Thoracic aorta (tissue), 2 donors: ENCODE measurements around the gene EIF1. TPM values are rescaled to one million over a fixed set of nuclear protein-coding genes. Genes with fewer than 3 reads are reported as not detected.

Experiments
- ATAC-seq: fragments of 150-250 bp; one replicate; pipeline ENCODE4 v1.8.0; 2017; ENCODE audit warnings: low read depth; ENCODE audit not compliant: insufficient number of reproducible peaks, low FRiP score
- DNase-seq: peaks from one replicate; pipeline ENCODE4 v3.0.0-alpha.2; 2020; ENCODE audit warnings: low spot score
- H3K27ac ChIP-seq, 2 donors: fragments of 200-600 bp; sonication (generic); 1 replicate in 1 of 2; 2 replicates in 1 of 2; pipeline ENCODE4 v1.5.1; 2016; ENCODE audit warnings: mild to moderate bottlenecking in 2 of 2, moderate library complexity in 2 of 2
- H3K27me3 ChIP-seq: fragments of 200-600 bp; sonication (generic); replicated peaks from 2 replicates; pipeline ENCODE4 v1.6.0; 2016; ENCODE audit warnings: mild to moderate bottlenecking; ENCODE audit not compliant: insufficient read depth
- H3K36me3 ChIP-seq: fragments of 200-600 bp; sonication (generic); one replicate; pipeline ENCODE4 v1.5.1; 2016
- H3K4me1 ChIP-seq, 2 donors: fragments of 200-600 bp; sonication (generic); 1 replicate in 1 of 2; 2 replicates in 1 of 2; pipeline versions ENCODE4 v1.5.1 to v1.6.0; 2016; ENCODE audit warnings: low read depth in 2 of 2, mild to moderate bottlenecking in 1 of 2; ENCODE audit not compliant: control insufficient read depth in 1 of 2
- H3K4me3 ChIP-seq: fragments of 200-600 bp; sonication (generic); 2 replicates; pipeline ENCODE4 v1.5.1; 2016; ENCODE audit warnings: mild to moderate bottlenecking
- H3K9me3 ChIP-seq: fragments of 200-600 bp; sonication (generic); 2 replicates; pipeline ENCODE4 v1.5.1; 2016
- total RNA-seq, 2 donors: library from RNA; depleted of rRNA; stranded (reverse); fragments of >200 nt; gene quantifications; one replicate each; pipeline versions ENCODE4 v1.1.0 to v1.2.3, GENCODE V29; 2016
- TF ChIP-seq, protein P1 (sequence below): fragments of 200-600 bp; sonication (generic); IDR thresholded peaks from one replicate; pipeline ENCODE4 v1.5.1; 2019; ENCODE audit warnings: antibody characterized with exemption

The EIF1 gene
- total RNA-seq, 2 donors from 2014 or later = 167 to 318 TPM

DNA sequence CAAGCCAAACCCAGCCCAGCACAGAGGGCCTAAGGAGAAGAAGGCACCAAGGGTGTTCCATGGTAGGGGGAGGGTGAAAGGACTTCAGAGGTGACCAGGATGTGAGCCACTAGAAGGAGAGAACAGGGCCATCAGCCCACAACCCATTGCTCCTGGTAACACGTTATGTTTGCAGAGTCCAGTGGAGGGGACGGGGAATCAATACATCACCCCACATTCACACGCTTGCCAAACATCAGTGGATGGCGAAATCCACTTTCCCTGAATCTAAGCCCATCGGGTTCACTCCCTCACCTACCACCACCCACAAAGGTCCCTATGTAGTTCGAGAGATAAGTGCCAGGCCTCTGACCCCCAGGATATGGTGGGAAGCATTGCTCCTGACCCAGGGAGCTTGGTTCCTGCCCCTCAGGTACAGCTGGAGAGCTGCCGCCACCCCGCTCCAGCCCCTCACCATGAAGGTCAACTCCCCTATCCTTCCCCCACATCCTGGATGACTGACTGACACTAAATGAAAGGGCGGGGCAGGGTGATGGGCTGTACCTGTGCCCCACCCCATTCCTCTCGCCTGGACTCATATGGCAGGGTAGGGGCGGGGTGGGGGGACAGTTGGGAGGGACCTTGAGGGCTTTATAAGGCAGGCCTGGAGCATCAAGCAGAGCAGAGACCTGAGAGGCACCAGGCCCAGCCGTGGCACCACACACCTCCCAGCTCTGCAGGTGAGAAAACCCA is 23.1 kb downstream of the EIF1 start, which contains the start of gene GAST:
GAST (plus strand) TSS at position 663 of the 732 bp plus-strand sequence. CDS start 3,106 bp downstream, outside the sequence.
- Histone ChIP-seq H3K4me3 (no peak within 1 kb of the TSS), H3K36me3 (no peaks in the 10 kb centered on the region), H3K27me3 (no peaks in the 10 kb centered on the region), H3K27ac (no peak within 1 kb of the TSS), H3K4me1 (no peaks in the 10 kb centered on the region), H3K9me3 (no peaks in the 10 kb centered on the region)
- ATAC-seq = no peak
- DNase-seq = no peak
- TF ChIP-seq, protein P1, sequence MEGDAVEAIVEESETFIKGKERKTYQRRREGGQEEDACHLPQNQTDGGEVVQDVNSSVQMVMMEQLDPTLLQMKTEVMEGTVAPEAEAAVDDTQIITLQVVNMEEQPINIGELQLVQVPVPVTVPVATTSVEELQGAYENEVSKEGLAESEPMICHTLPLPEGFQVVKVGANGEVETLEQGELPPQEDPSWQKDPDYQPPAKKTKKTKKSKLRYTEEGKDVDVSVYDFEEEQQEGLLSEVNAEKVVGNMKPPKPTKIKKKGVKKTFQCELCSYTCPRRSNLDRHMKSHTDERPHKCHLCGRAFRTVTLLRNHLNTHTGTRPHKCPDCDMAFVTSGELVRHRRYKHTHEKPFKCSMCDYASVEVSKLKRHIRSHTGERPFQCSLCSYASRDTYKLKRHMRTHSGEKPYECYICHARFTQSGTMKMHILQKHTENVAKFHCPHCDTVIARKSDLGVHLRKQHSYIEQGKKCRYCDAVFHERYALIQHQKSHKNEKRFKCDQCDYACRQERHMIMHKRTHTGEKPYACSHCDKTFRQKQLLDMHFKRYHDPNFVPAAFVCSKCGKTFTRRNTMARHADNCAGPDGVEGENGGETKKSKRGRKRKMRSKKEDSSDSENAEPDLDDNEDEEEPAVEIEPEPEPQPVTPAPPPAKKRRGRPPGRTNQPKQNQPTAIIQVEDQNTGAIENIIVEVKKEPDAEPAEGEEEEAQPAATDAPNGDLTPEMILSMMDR = no peak

DNA sequence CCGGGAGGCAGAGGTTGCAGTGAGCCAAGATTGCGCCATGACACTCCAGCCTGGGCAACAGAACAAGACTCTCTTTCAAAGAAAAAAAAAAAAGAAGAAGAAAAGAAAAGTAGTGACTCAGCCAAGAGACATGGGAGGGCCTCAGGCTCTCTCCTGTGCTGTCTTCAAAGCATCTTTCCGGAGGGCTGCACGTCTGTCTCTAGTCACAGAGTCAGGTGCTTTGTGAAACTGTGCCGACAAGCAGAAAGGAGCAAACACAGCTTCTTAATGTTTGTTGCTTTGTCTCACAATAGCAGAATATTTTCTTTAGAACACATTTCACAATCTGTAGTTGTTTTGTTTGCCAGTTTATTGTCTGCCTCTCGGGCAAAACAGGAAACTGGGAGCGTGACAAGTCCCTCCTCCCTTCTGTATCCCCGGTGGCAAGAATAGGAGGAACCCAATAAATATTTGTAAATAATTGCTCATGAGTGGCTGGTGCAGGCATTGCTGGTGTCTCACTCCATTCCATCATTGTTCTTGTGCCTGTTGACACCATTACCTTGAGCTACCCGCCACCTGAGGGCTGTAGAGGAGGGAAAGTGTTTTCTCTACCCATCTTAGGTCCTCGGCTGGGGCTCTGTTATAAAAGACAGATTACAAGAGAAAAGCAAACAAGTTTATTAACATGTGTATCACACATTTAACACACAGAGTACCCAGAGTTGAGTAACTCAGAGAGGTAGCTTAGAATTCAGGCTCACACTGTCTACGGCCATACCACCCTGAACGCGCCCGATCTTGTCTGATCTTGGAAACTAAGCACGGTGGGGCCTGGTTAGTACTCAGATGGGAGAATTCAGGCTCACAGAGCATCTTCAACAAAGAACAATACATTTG is 29.0 kb downstream of the EIF1 start:
- ATAC-seq (no peak), DNase-seq (no peak)
- Histone ChIP-seq H3K4me1 (no peaks in the 10 kb centered on the region), H3K9me3 (no peaks in the 10 kb centered on the region), H3K27me3 (no peaks in the 10 kb centered on the region), H3K36me3 (no peaks in the 10 kb centered on the region), H3K27ac (no peak overlapping the region), H3K4me3 (no peak overlapping the region)
- TF ChIP-seq, protein P1 = no peak

DNA sequence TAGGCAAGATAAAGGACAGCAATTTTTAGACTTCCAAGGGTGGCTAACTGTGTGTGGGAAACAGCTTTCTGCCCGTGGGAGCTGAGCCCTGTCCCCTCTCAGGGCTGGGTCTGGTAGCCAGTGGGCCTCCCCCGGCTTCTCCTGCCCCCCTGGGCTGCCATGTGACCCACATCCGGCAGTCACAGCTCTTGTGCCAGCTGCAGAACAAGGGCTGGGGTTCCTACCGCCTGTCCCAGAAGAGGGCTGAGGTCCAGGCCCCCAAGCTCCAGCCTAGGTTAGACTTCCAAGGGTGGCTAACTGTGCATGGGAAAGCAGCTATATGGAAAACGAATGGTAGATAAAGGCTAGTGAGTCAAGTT is 29.6 kb downstream of the EIF1 start:
- DNase-seq (no peak), ATAC-seq (no peak)
- Histone ChIP-seq H3K9me3 (no peaks in the 10 kb centered on the region), H3K4me3 (no peak overlapping the region), H3K4me1 (no peaks in the 10 kb centered on the region), H3K27ac (no peak overlapping the region), H3K27me3 (no peaks in the 10 kb centered on the region), H3K36me3 (no peaks in the 10 kb centered on the region)
- TF ChIP-seq, protein P1 = no peak

DNA sequence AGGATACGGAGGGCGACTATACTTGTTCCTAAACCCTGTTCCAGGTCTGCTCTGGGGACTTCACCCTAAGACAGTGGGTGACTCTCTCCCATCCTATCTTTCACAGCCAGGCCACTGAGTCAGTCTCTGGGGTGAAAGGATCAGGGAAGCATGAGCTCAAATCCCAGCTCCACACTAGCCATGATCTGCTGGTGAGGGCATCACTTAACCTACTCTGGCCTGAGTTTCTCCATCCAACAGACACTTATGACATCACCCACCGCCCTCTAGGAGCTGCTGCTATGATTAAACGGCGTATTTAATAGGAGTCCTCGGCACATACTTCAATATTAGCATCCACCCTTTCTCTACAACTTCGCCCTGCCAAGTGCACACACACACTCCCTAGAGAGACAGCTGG is 33.5 kb downstream of the EIF1 start:
- DNase-seq (no peak), ATAC-seq (no peak)
- Histone ChIP-seq H3K36me3 (no peaks in the 10 kb centered on the region), H3K27me3 (no peaks in the 10 kb centered on the region), H3K27ac (no peak overlapping the region), H3K9me3 (no peaks in the 10 kb centered on the region), H3K4me1 (no peaks in the 10 kb centered on the region), H3K4me3 (no peak overlapping the region)
- TF ChIP-seq, protein P1 = no peak

DNA sequence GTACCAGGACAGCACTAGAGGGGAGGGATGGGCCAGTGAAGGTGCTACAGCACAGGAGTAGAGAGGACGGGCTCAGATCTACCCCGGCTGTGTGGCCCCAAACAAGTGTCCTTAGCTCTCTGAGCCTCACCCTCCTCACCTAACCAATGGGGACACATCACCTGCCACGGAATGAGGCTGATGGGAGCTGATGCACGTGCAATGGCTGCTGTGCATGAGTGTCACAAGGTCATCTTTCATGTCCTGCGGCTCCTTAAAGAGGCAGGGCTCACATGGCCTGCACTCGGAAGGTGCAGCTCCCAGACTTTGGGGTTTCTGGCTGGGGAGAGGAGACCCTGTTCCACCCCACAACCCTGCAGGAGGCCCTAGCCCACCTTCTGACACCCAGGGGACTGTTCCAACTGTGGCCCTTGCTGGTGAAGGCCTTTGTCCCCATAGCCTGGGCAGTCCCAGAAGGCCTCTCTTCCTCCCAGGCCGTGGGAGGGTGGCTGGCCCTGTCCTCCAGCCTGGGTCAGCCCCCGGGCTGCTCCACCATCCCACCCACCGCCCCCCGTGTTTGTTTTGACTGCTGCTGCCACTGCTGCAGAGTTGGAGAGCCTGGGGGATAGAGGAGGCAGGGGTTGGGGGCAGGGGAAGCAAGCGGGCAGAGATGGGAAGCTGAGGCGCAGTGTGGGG is 35.3 kb downstream of the EIF1 start:
- DNase-seq = no peak
- ATAC-seq = no peak
- Histone ChIP-seq H3K27me3 (no peaks in the 10 kb centered on the region), H3K4me3 (no peak overlapping the region), H3K9me3 (no peaks in the 10 kb centered on the region), H3K4me1 (no peaks in the 10 kb centered on the region), H3K36me3 (no peaks in the 10 kb centered on the region), H3K27ac (no peak overlapping the region)
- TF ChIP-seq, protein P1 = no peak
